GM21717 (cell line): ENCODE results near the gene RAPGEF5.

ENCODE experiments used
- ATAC-seq: cut with Tn5 transposase; IDR thresholded peaks from one replicate; pipeline ENCODE4 v1.9.1; 2021; ENCODE audit warnings: mild to moderate bottlenecking, moderate library complexity; ENCODE audit not compliant: unreplicated experiment

RAPGEF5 gene

GRCh38 chr7:22350466-22351328, 6.3 kb downstream of the RAPGEF5 start:
- ATAC-seq: peak; percentile 51

- ATAC-seq: no peak
Observed at GRCh38 chr7:22348379-22348778, 8.6 kb downstream of the RAPGEF5 start.

- no peak for ATAC-seq
Observed at GRCh38 chr7:22346383-22347107, 10.4 kb downstream of the RAPGEF5 start.

GRCh38 chr7:22344655-22345054, 12.3 kb downstream of the RAPGEF5 start:
- no peak for ATAC-seq

GRCh38 chr7:22343612-22344011, 13.3 kb downstream of the RAPGEF5 start:
- ATAC-seq: no peak

- no peak for ATAC-seq
Observed at GRCh38 chr7:22343071-22343470, 13.9 kb downstream of the RAPGEF5 start.

- ATAC-seq: no peak
Observed at GRCh38 chr7:22339725-22340390, 17.1 kb downstream of the RAPGEF5 start.

- no peak for ATAC-seq
Observed at GRCh38 chr7:22338877-22339276, 18.1 kb downstream of the RAPGEF5 start.

- ATAC-seq: no peak
Observed at GRCh38 chr7:22338411-22338810, 18.5 kb downstream of the RAPGEF5 start.

- no peak for ATAC-seq
Observed at GRCh38 chr7:22333680-22334141, 23.2 kb downstream of the RAPGEF5 start.

GRCh38 chr7:22332461-22332870, 24.5 kb downstream of the RAPGEF5 start:
- ATAC-seq: no peak

GRCh38 chr7:22331704-22332103, 25.2 kb downstream of the RAPGEF5 start:
- no peak for ATAC-seq

GRCh38 chr7:22330903-22331302, 26.1 kb downstream of the RAPGEF5 start:
- ATAC-seq: no peak

- ATAC-seq: no peak
Observed at GRCh38 chr7:22329816-22330524, 27.0 kb downstream of the RAPGEF5 start.

- no peak for ATAC-seq
Observed at GRCh38 chr7:22326181-22326580, 30.8 kb downstream of the RAPGEF5 start.

GRCh38 chr7:22325671-22326070, 31.3 kb downstream of the RAPGEF5 start:
- no peak for ATAC-seq

- no peak for ATAC-seq
Observed at GRCh38 chr7:22323714-22324113, 33.2 kb downstream of the RAPGEF5 start.

- no peak for ATAC-seq
Observed at GRCh38 chr7:22320416-22320815, 36.5 kb downstream of the RAPGEF5 start.

GRCh38 chr7:22319424-22320403, 37.2 kb downstream of the RAPGEF5 start:
- ATAC-seq: no peak

- ATAC-seq: no peak
Observed at GRCh38 chr7:22318376-22318775, 38.6 kb downstream of the RAPGEF5 start.
